ENCODE measurements around the gene IL6. TPM values are rescaled to one million over a fixed set of nuclear protein-coding genes. Genes with fewer than 3 reads are reported as not detected.

IL6 gene
- total RNA-seq, 1 experiment from 2014 or later, result 0.52 TPM

- POLR2A ChIA-PET, result no interaction called here
- CTCF ChIA-PET, result interaction anchor here (1.0 to 6.7 kb wide), 8 partner anchors 55 to 162 kb away, joined by 3 to 197 read pairs (median 6); no protein-coding TSS in a partner anchor
- H3K27ac Mint-ChIP-seq, result no peak overlapping the region
Observed at GRCh38 chr7:22723637-22724036, 3.4 kb upstream of the IL6 start.

GRCh38 chr7:22724861-22725260 is 2.1 kb upstream of the IL6 start:
- peak overlapping the region; percentile 5; the same call in 1 of the 2 replicates for H3K27ac Mint-ChIP-seq
- H3K4me3 Mint-ChIP-seq, result no peak overlapping the region
- H3K36me3 Mint-ChIP-seq, result no peaks in the 10 kb centered on the region
- POLR2A ChIA-PET, result no interaction called here
- H3K4me1 Mint-ChIP-seq, result peaks cover 46% of the 10 kb centered on the region
- H3K9me3 Mint-ChIP-seq, result no peaks in the 10 kb centered on the region
- H3K27me3 Mint-ChIP-seq (ENCODE audit: low read depth), result peaks cover 4% of the 10 kb centered on the region
- no peak for DNase-seq (ENCODE audit: low spot score)
- CTCF ChIA-PET, result interaction anchor here (0.6 to 6.7 kb wide), 14 partner anchors 15 to 167 kb away, joined by 3 to 197 read pairs (median 4); no protein-coding TSS in a partner anchor
- ATAC-seq, result no peak
- TF ChIP-seq MAX (CRISPR knock-in tag; IDR thresholded peaks at IDR 0.05), result no peak
- no peak for TF ChIP-seq ATF1 (CRISPR knock-in tag; IDR thresholded peaks at IDR 0.05)
- TF ChIP-seq RORB (CRISPR knock-in tag; IDR thresholded peaks at IDR 0.05), result no peak
- TF ChIP-seq E2F4 (CRISPR knock-in tag; IDR thresholded peaks at IDR 0.05; ENCODE audit: borderline replicate concordance, low read depth), result no peak
- TF ChIP-seq RELA (CRISPR knock-in tag; IDR thresholded peaks at IDR 0.05; ENCODE audit: borderline replicate concordance), result no peak
- no peak for TF ChIP-seq ZNF396 (CRISPR knock-in tag; IDR thresholded peaks at IDR 0.05; ENCODE audit: borderline replicate concordance)

More at GRCh38 chr7:22723637-22724036, 3.4 kb upstream of the IL6 start:
- Mint-ChIP-seq H3K27me3 (ENCODE audit: low read depth) (peaks cover 4% of the 10 kb centered on the region), H3K9me3 (no peaks in the 10 kb centered on the region), H3K4me1 (peaks cover 57% of the 10 kb centered on the region), H3K4me3 (no peak overlapping the region), H3K36me3 (no peaks in the 10 kb centered on the region)
- DNase-seq (ENCODE audit: low spot score) (no peak), ATAC-seq (no peak)
- no peak for TF ChIP-seq ATF3 (CRISPR knock-in tag; conservative IDR thresholded peaks at IDR 0.05)
- TF ChIP-seq TCF7 (CRISPR knock-in tag; IDR thresholded peaks at IDR 0.05; ENCODE audit: low read depth), result no peak
- no peak for TF ChIP-seq ZNF281 (CRISPR knock-in tag; IDR thresholded peaks at IDR 0.05)
- no peak for TF ChIP-seq SOX15 (CRISPR knock-in tag; IDR thresholded peaks at IDR 0.05)
- no peak for TF ChIP-seq ESRRA (CRISPR knock-in tag; IDR thresholded peaks at IDR 0.05; ENCODE audit: borderline replicate concordance)
- no peak for TF ChIP-seq CTCF (IDR thresholded peaks at IDR 0.05)
- TF ChIP-seq IRF2 (CRISPR knock-in tag; IDR thresholded peaks at IDR 0.05; ENCODE audit: borderline replicate concordance, low read depth), result no peak
- no peak for TF ChIP-seq STAT6 (CRISPR knock-in tag; conservative IDR thresholded peaks at IDR 0.05; ENCODE audit: low read depth)
- no peak for TF ChIP-seq RELA (CRISPR knock-in tag; IDR thresholded peaks at IDR 0.05; ENCODE audit: borderline replicate concordance)
- no peak for TF ChIP-seq ZNF416 (CRISPR knock-in tag; IDR thresholded peaks at IDR 0.05)
- TF ChIP-seq ZNF396 (CRISPR knock-in tag; IDR thresholded peaks at IDR 0.05; ENCODE audit: borderline replicate concordance), result no peak
- no peak for TF ChIP-seq EMX1 (CRISPR knock-in tag; IDR thresholded peaks at IDR 0.05)
- TF ChIP-seq NR1H2 (CRISPR knock-in tag; IDR thresholded peaks at IDR 0.05), result no peak

Measured in WTC11 (cell line).